GM12872 (cell line): ENCODE results near the gene SPAG16.

ENCODE experiments used
- TF ChIP-seq, protein P1 (sequence below): IDR thresholded peaks from 3 replicates; pipeline ENCODE4 v1.5.1; 2011; ENCODE audit warnings: low read depth, mild to moderate bottlenecking, low read length, moderate library complexity; ENCODE audit not compliant: insufficient read depth

SPAG16 gene

DNA sequence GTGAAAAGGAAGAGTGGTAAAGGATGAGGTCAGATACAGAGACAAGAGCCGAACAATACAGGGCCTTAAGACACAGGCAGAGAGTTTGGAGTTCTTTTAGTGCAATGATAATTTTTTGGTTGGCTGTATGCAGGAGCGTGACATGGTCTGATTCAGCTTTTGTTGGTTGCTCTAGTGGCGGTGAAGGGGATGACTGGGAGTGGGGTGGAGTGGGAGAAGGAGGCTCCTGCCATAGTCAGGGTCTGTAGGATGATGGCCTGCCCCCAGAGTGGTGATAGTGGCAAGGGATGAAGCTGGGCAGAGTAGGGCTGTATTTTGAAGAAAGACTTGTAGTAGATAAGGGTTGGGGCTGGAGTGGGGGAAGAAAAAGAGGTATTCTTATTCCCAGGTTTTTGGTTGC, 820.0 kb downstream of the SPAG16 start:
- TF ChIP-seq, protein P1, sequence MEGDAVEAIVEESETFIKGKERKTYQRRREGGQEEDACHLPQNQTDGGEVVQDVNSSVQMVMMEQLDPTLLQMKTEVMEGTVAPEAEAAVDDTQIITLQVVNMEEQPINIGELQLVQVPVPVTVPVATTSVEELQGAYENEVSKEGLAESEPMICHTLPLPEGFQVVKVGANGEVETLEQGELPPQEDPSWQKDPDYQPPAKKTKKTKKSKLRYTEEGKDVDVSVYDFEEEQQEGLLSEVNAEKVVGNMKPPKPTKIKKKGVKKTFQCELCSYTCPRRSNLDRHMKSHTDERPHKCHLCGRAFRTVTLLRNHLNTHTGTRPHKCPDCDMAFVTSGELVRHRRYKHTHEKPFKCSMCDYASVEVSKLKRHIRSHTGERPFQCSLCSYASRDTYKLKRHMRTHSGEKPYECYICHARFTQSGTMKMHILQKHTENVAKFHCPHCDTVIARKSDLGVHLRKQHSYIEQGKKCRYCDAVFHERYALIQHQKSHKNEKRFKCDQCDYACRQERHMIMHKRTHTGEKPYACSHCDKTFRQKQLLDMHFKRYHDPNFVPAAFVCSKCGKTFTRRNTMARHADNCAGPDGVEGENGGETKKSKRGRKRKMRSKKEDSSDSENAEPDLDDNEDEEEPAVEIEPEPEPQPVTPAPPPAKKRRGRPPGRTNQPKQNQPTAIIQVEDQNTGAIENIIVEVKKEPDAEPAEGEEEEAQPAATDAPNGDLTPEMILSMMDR = no peak

DNA sequence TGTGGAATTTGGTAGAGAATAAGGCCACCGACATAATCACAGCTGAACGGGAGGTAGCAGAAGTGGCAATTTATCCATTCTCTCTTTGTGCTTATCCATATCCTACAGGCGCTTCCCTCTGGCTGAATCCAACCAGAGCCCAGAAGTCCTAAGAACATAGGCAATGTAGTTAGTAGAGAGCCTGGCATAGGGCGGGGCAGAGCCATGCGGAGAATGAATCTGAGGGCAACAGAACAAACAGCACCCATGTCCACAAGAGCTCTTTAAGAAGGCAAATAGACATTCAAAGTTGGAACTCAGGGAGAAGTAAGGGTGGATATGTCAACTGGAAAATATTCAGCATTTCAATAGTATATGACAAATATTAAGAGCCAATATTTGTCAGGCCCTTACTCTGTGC, 820.7 kb downstream of the SPAG16 start:
- TF ChIP-seq, protein P1 = no peak

DNA sequence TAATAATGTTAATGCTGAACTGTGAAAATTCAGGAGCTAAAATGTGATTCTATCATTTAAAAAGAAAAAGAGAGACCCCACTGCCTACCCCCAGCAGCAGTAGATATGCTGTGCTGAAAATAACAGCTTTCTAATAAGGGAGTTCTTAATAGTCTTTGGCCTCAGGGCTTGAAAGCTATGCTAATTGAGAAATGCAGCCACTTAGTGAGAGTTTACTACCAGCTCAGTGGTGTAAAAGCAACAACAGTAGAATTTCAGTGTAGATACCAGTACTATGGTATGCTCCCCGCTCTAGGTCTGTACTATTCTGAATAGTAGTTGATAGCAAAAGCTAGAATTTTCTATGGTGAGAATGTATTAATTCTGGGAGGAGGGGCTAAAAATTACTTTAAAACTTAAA, 823.5 kb downstream of the SPAG16 start:
- TF ChIP-seq, protein P1 = no peak

DNA sequence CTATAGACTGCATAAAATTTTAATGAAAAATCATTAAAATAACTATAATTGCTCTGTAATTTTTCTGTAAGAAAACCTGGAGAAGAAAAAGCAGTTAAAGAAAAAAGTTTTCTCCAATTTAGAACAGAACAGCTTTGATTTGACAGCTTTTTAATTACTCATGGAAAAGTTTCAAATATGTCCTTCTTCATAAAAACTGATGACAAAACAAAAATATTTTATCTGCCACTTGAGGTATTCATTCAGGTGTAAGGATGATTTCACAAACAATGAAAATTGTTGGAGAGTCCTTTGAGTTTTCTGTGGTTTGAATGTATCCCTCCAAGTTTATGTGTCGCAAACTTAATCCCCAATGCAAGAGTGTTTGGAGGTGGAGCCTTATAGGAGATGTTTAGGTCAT, 824.3 kb downstream of the SPAG16 start:
- TF ChIP-seq, protein P1 = no peak

DNA sequence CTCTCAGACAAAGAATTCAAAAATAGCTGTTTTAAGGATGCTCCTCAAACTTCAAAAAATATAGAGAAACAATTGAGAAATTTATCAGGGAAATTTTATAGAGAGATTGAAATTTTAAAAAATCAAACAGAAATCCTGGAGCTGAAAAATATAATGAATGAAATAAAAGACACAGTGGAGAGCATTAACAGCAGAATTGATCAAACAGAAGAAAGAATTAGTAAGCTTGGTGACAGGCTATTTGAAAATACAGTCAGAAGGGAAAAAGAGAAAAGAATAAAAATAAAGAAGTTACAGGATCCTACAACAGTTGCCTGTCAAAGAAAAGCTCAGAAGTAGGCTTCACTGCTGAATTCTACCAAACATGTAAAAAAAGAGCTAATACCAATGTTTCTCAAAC, 832.8 kb downstream of the SPAG16 start:
- TF ChIP-seq, protein P1 = no peak

DNA sequence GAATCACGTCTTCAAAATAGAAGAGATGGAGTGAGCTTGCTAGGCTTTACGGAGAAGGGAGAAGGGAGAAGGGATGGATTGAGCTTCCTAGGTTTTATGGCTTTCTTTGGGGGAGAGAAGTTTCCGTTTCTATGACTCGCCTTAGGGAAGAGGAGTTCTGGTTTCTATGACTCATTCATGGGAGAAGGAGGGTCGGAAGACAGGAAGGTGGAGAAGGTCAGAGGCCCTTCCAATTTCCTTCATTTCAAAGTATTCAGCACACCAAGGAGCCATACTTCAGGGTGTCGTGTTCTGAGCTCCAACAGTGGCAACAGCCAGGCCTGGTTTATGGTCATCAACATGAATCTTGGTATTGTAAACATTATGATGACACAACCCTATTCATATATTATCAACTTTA, 841.9 kb downstream of the SPAG16 start:
- TF ChIP-seq, protein P1 = no peak

DNA sequence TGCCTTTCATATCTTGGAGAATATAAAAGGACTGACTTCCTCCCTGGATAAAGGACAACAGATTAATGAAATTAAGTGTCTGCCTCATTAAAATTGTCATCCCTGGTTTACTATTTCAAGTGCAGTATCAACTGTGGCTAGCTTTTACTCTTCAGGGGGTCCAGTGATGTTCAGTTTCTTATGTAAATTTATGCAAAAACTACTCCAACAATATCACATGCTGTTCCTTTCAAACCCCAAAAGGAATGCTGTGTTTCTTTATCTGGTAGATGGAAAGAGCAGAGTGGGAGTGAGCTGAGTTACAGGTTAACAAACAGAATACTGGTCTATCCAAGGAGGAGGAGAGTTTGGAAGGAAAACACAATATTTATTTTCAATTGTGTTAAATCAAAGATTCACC, 842.9 kb downstream of the SPAG16 start:
- TF ChIP-seq, protein P1 = no peak

DNA sequence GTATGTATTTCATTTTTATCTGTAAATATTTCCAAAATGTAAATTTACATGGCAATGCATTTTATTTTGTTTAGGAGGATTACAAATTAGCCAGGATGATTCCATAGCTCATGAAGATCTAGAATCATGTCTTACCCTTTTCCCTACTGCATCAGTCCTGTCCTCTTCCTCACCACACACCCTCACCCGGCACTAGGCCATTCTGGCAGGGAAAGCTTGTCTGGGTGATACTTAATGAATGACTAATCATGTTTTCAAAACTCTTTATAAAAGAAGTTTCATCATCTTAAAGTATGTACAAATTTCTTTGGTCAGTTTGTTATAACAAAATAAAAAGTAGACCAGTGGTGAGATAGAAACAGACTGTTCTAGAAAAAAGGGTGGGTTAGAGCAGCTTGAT, 843.3 kb downstream of the SPAG16 start:
- TF ChIP-seq, protein P1 = no peak
